Measurements from ENCODE around the gene BCL7A. TPM values are rescaled to one million over a fixed set of nuclear protein-coding genes. Genes with fewer than 3 reads are reported as not detected.

Gene BCL7A
- total and polyA plus RNA-seq, 9 of the 15 experiments (the other 6 are each of a cell fraction or from before 2014, with no cell fraction given): 0.25 to 21.9 (median 14.9) TPM

DNA sequence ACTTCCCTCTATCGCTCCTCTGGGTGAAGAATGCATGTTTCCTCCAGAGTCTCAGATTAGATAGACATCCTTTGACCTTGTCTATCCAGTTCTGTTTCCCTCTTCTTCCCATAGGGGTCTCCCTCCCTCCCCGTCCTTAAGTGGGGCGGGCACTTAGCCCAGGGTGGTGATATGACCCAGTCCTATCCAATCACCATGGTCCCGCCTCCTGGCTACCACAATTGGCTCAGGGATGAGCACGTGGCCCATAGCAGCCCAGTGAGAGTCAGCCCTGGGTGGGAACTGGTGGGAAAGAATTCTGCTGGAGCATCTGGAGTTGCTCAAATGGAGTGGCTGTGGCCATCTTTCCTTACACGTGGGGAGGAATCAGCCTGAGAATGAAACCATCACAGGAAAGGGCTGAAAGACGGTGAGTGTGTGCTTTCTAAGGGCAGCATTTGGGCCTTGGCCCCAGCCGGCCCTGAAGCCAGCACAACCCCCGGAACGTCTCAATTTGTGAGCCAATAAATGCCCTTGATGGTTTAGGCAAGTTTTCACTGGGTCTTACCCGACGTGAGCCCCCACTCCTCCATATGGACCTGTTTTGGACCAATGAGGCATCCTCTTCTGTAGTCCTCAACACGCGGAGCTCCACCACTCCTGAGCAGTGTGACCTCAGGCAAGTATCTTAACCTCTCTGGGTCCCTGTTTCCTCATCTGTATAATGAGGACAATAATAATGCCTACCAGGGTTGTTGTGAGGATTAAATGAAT, 42.5 kb downstream of the BCL7A start (continued):
- TF ChIP-seq, protein P1, sequence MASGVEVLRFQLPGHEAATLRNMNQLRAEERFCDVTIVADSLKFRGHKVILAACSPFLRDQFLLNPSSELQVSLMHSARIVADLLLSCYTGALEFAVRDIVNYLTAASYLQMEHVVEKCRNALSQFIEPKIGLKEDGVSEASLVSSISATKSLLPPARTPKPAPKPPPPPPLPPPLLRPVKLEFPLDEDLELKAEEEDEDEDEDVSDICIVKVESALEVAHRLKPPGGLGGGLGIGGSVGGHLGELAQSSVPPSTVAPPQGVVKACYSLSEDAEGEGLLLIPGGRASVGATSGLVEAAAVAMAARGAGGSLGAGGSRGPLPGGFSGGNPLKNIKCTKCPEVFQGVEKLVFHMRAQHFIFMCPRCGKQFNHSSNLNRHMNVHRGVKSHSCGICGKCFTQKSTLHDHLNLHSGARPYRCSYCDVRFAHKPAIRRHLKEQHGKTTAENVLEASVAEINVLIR (CRISPR knock-in tag; IDR thresholded peaks at IDR 0.05): peak; percentile 71
- TF ChIP-seq, protein P2, sequence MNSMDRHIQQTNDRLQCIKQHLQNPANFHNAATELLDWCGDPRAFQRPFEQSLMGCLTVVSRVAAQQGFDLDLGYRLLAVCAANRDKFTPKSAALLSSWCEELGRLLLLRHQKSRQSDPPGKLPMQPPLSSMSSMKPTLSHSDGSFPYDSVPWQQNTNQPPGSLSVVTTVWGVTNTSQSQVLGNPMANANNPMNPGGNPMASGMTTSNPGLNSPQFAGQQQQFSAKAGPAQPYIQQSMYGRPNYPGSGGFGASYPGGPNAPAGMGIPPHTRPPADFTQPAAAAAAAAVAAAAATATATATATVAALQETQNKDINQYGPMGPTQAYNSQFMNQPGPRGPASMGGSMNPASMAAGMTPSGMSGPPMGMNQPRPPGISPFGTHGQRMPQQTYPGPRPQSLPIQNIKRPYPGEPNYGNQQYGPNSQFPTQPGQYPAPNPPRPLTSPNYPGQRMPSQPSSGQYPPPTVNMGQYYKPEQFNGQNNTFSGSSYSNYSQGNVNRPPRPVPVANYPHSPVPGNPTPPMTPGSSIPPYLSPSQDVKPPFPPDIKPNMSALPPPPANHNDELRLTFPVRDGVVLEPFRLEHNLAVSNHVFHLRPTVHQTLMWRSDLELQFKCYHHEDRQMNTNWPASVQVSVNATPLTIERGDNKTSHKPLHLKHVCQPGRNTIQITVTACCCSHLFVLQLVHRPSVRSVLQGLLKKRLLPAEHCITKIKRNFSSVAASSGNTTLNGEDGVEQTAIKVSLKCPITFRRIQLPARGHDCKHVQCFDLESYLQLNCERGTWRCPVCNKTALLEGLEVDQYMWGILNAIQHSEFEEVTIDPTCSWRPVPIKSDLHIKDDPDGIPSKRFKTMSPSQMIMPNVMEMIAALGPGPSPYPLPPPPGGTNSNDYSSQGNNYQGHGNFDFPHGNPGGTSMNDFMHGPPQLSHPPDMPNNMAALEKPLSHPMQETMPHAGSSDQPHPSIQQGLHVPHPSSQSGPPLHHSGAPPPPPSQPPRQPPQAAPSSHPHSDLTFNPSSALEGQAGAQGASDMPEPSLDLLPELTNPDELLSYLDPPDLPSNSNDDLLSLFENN (IDR thresholded peaks at IDR 0.05; ENCODE audit: low read depth in 2 of 2, low read length in 2 of 2): no peak
- TF ChIP-seq XRCC4 (IDR thresholded peaks at IDR 0.05; ENCODE audit: extremely low read depth, insufficient read depth, insufficient read length): no peak
- TF ChIP-seq, protein P3, sequence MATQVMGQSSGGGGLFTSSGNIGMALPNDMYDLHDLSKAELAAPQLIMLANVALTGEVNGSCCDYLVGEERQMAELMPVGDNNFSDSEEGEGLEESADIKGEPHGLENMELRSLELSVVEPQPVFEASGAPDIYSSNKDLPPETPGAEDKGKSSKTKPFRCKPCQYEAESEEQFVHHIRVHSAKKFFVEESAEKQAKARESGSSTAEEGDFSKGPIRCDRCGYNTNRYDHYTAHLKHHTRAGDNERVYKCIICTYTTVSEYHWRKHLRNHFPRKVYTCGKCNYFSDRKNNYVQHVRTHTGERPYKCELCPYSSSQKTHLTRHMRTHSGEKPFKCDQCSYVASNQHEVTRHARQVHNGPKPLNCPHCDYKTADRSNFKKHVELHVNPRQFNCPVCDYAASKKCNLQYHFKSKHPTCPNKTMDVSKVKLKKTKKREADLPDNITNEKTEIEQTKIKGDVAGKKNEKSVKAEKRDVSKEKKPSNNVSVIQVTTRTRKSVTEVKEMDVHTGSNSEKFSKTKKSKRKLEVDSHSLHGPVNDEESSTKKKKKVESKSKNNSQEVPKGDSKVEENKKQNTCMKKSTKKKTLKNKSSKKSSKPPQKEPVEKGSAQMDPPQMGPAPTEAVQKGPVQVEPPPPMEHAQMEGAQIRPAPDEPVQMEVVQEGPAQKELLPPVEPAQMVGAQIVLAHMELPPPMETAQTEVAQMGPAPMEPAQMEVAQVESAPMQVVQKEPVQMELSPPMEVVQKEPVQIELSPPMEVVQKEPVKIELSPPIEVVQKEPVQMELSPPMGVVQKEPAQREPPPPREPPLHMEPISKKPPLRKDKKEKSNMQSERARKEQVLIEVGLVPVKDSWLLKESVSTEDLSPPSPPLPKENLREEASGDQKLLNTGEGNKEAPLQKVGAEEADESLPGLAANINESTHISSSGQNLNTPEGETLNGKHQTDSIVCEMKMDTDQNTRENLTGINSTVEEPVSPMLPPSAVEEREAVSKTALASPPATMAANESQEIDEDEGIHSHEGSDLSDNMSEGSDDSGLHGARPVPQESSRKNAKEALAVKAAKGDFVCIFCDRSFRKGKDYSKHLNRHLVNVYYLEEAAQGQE (IDR thresholded peaks at IDR 0.05; ENCODE audit: borderline replicate concordance): peak; percentile 93
- TF ChIP-seq, protein P3 (CRISPR knock-in tag; IDR thresholded peaks at IDR 0.05; ENCODE audit: low read depth): 0 out of 2 replicates have a peak, but pooled peaks have one; percentile 20
- TF ChIP-seq, protein P4, sequence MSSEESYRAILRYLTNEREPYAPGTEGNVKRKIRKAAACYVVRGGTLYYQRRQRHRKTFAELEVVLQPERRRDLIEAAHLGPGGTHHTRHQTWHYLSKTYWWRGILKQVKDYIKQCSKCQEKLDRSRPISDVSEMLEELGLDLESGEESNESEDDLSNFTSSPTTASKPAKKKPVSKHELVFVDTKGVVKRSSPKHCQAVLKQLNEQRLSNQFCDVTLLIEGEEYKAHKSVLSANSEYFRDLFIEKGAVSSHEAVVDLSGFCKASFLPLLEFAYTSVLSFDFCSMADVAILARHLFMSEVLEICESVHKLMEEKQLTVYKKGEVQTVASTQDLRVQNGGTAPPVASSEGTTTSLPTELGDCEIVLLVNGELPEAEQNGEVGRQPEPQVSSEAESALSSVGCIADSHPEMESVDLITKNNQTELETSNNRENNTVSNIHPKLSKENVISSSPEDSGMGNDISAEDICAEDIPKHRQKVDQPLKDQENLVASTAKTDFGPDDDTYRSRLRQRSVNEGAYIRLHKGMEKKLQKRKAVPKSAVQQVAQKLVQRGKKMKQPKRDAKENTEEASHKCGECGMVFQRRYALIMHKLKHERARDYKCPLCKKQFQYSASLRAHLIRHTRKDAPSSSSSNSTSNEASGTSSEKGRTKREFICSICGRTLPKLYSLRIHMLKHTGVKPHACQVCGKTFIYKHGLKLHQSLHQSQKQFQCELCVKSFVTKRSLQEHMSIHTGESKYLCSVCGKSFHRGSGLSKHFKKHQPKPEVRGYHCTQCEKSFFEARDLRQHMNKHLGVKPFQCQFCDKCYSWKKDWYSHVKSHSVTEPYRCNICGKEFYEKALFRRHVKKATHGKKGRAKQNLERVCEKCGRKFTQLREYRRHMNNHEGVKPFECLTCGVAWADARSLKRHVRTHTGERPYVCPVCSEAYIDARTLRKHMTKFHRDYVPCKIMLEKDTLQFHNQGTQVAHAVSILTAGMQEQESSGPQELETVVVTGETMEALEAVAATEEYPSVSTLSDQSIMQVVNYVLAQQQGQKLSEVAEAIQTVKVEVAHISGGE (CRISPR knock-in tag; IDR thresholded peaks at IDR 0.05): peak in 2 of 3 experiments; percentile 20 to 82; a peak in 1 of 6 replicates
- peak; percentile 81; the same call in 1 of the 2 replicates for TF ChIP-seq ELF4 (CRISPR knock-in tag; IDR thresholded peaks at IDR 0.05)
- TF ChIP-seq KAT8 (IDR thresholded peaks at IDR 0.05; ENCODE audit: low read depth): no peak
- TF ChIP-seq ZNF174 (CRISPR knock-in tag; IDR thresholded peaks at IDR 0.05): no peak
